Measurements from ENCODE around the gene TRMO.
"Not testable (repeated sequence)": the region's sequence is repeated elsewhere in the genome, so short reads cannot be mapped to it uniquely, and the experiment has no call there.

TRMO gene, protein sequence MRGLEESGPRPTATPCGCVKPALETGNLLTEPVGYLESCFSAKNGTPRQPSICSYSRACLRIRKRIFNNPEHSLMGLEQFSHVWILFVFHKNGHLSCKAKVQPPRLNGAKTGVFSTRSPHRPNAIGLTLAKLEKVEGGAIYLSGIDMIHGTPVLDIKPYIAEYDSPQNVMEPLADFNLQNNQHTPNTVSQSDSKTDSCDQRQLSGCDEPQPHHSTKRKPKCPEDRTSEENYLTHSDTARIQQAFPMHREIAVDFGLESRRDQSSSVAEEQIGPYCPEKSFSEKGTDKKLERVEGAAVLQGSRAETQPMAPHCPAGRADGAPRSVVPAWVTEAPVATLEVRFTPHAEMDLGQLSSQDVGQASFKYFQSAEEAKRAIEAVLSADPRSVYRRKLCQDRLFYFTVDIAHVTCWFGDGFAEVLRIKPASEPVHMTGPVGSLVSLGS

GRCh38 chr9:97921959-97922724 lies at the start of gene TRMO:
Gene TRMO, minus strand, starts transcription at chr9:97922500. Its CDS starts 7 bp downstream, at chr9:97922493.
- Mint-ChIP-seq H3K4me1 (peaks cover 55% of the 10 kb centered on the region), H3K9me3 (no peaks in the 10 kb centered on the region), H3K27me3 (no peaks in the 10 kb centered on the region), H3K4me3 (peak within 1 kb of the TSS; percentile 86), H3K36me3 (ENCODE audit: insufficient read depth) (peaks cover 24% of the 10 kb centered on the region), H3K27ac (ENCODE audit: low read depth) (peak within 1 kb of the TSS; percentile 99)
- ATAC-seq (replicated peaks; ENCODE audit: extremely low read depth, poor library complexity, severe bottlenecking) (peak; percentile 76), DNase-seq (ENCODE audit: low spot score in 2 of 2) (peak; percentile 97 to 98)

DNA sequence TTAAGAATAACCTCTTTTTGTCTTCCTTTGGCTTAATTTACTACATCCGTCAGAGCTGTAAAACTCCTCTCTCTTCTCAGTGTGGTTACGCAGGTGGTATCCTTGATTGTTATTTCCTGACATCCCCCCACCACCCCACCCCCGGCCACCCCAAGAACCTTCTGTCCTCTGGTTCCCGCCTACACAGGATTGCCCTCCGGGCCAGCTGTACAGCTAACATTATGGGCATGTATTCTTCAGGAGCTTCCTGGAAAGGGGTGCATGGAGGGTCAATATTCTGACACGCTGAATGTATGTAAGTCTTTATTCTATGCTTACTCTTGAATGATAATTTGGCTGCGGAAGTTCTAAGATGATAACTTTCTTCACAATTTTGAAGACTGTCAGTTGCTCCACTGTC lies 47.9 kb upstream of the TRMO start:
- H3K4me1 Mint-ChIP-seq = no peaks in the 10 kb centered on the region
- H3K9me3 Mint-ChIP-seq = no peaks in the 10 kb centered on the region
- peaks cover 37% of the 10 kb centered on the region for H3K27me3 Mint-ChIP-seq
- no peak overlapping the region for H3K27ac Mint-ChIP-seq (ENCODE audit: low read depth)
- H3K4me3 Mint-ChIP-seq = no peak overlapping the region
- peaks cover 1% of the 10 kb centered on the region for H3K36me3 Mint-ChIP-seq (ENCODE audit: insufficient read depth)
- ATAC-seq (replicated peaks; ENCODE audit: extremely low read depth, poor library complexity, severe bottlenecking) (no peak), DNase-seq (ENCODE audit: low spot score in 2 of 2) (no peak)

- H3K4me3 Mint-ChIP-seq = no peak overlapping the region
- DNase-seq (ENCODE audit: low spot score in 2 of 2) (no peak), ATAC-seq (replicated peaks; ENCODE audit: extremely low read depth, poor library complexity, severe bottlenecking) (no peak)
- no peak overlapping the region for H3K27ac Mint-ChIP-seq (ENCODE audit: low read depth)
- H3K27me3 Mint-ChIP-seq = peaks cover 36% of the 10 kb centered on the region
- no peaks in the 10 kb centered on the region for H3K9me3 Mint-ChIP-seq
- peaks cover 1% of the 10 kb centered on the region for H3K36me3 Mint-ChIP-seq (ENCODE audit: insufficient read depth)
- H3K4me1 Mint-ChIP-seq = no peaks in the 10 kb centered on the region
These were observed 46.7 kb upstream of the TRMO start for GRCh38 chr9:97969014-97969413.

- no peaks in the 10 kb centered on the region for H3K9me3 Mint-ChIP-seq
- no peak overlapping the region for H3K27ac Mint-ChIP-seq (ENCODE audit: low read depth)
- H3K4me1 Mint-ChIP-seq = no peaks in the 10 kb centered on the region
- no peak overlapping the region for H3K4me3 Mint-ChIP-seq
- DNase-seq (ENCODE audit: low spot score in 2 of 2) = no peak
- no peaks in the 10 kb centered on the region for H3K36me3 Mint-ChIP-seq (ENCODE audit: insufficient read depth)
- ATAC-seq (replicated peaks; ENCODE audit: extremely low read depth, poor library complexity, severe bottlenecking) = no peak
- H3K27me3 Mint-ChIP-seq = peaks cover 21% of the 10 kb centered on the region
These were observed 44.2 kb upstream of the TRMO start for GRCh38 chr9:97966493-97966892.

DNA sequence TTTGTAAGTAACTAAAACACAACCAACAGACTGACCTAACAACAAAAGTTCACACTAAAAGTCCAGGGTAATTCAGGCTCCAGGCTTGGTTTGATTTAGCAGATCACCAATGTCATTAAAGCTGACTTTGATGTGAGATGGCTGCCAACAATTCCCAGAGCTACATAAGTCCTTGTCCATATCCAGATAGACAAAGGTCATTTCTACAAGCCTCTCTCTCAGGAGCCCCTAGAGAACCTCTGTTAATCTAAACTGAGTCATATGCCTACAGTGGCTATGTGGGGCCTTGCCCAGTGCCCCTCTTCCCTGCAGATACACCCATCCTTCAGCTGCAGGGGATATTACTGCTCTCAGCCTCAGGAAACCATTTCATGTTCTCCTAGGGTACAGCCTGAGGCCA lies 42.6 kb upstream of the TRMO start:
- H3K9me3 Mint-ChIP-seq = no peaks in the 10 kb centered on the region
- ATAC-seq (replicated peaks; ENCODE audit: extremely low read depth, poor library complexity, severe bottlenecking) = no peak
- peaks cover 11% of the 10 kb centered on the region for H3K27me3 Mint-ChIP-seq
- H3K36me3 Mint-ChIP-seq (ENCODE audit: insufficient read depth) = no peaks in the 10 kb centered on the region
- DNase-seq (ENCODE audit: low spot score in 2 of 2) = no peak
- no peak overlapping the region for H3K27ac Mint-ChIP-seq (ENCODE audit: low read depth)
- H3K4me1 Mint-ChIP-seq = no peaks in the 10 kb centered on the region
- H3K4me3 Mint-ChIP-seq = no peak overlapping the region

- ATAC-seq (replicated peaks; ENCODE audit: extremely low read depth, poor library complexity, severe bottlenecking) (no peak), DNase-seq (ENCODE audit: low spot score in 2 of 2) (no peak)
- no peaks in the 10 kb centered on the region for H3K4me1 Mint-ChIP-seq
- H3K27ac Mint-ChIP-seq (ENCODE audit: low read depth) = no peak overlapping the region
- peaks cover 11% of the 10 kb centered on the region for H3K27me3 Mint-ChIP-seq
- H3K36me3 Mint-ChIP-seq (ENCODE audit: insufficient read depth) = no peaks in the 10 kb centered on the region
- H3K4me3 Mint-ChIP-seq = no peak overlapping the region
- H3K9me3 Mint-ChIP-seq = no peaks in the 10 kb centered on the region
These were observed 40.9 kb upstream of the TRMO start for GRCh38 chr9:97963232-97963631.

DNA sequence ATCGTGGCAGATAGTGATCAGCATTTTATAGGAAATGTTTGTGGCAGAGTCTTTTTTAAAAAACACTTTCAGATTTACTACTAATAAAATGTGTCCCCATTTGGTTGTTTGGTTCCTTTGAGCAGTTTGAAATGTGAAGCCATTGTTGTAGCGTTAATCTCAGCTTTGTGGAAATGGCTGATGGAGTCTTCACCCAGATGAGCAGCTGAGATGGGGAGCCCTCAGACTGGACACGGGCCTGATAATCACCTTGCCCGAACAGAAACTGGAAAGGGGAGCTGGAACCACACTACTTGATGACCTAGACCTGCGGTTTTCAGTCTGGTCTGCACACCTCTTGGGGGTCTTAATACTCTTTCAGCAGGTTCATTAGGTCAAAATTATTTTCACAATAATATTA lies 40.3 kb upstream of the TRMO start:
- ATAC-seq (replicated peaks; ENCODE audit: extremely low read depth, poor library complexity, severe bottlenecking) = no peak
- DNase-seq (ENCODE audit: low spot score in 2 of 2) = no peak
- no peaks in the 10 kb centered on the region for H3K36me3 Mint-ChIP-seq (ENCODE audit: insufficient read depth)
- peaks cover 11% of the 10 kb centered on the region for H3K27me3 Mint-ChIP-seq
- H3K9me3 Mint-ChIP-seq = no peaks in the 10 kb centered on the region
- no peaks in the 10 kb centered on the region for H3K4me1 Mint-ChIP-seq
- no peak overlapping the region for H3K4me3 Mint-ChIP-seq
- no peak overlapping the region for H3K27ac Mint-ChIP-seq (ENCODE audit: low read depth)

DNA sequence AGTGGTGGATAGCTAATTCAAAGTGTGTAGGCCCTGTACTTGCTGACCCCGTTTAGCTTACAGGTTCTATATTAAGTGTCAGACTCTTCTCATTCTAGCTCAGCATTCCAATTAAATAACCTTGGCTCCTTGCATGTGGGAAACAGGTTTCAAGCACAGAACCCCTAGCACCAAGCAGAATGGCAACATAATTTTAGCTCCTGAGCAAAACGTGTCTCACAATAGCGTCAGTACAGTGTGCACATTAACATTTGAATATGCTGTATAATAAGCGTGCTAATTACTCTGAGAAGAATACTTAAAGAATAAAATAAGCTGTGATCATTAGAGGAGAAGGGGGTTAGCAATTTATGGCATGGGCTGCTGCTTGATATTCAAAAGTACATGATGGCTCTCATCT lies 39.8 kb upstream of the TRMO start:
- peaks cover 11% of the 10 kb centered on the region for H3K27me3 Mint-ChIP-seq
- no peaks in the 10 kb centered on the region for H3K36me3 Mint-ChIP-seq (ENCODE audit: insufficient read depth)
- no peak overlapping the region for H3K27ac Mint-ChIP-seq (ENCODE audit: low read depth)
- H3K4me3 Mint-ChIP-seq = no peak overlapping the region
- ATAC-seq (replicated peaks; ENCODE audit: extremely low read depth, poor library complexity, severe bottlenecking) (no peak), DNase-seq (ENCODE audit: low spot score in 2 of 2) (no peak)
- H3K4me1 Mint-ChIP-seq = no peaks in the 10 kb centered on the region
- H3K9me3 Mint-ChIP-seq = no peaks in the 10 kb centered on the region

GRCh38 chr9:97961361-97961760 lies 39.1 kb upstream of the TRMO start:
- H3K27ac Mint-ChIP-seq (ENCODE audit: low read depth) = no peak overlapping the region
- no peak overlapping the region for H3K4me3 Mint-ChIP-seq
- H3K27me3 Mint-ChIP-seq = peaks cover 11% of the 10 kb centered on the region
- H3K36me3 Mint-ChIP-seq (ENCODE audit: insufficient read depth) = no peaks in the 10 kb centered on the region
- DNase-seq (ENCODE audit: low spot score in 2 of 2) (no peak), ATAC-seq (replicated peaks; ENCODE audit: extremely low read depth, poor library complexity, severe bottlenecking) (no peak)
- no peaks in the 10 kb centered on the region for H3K4me1 Mint-ChIP-seq
- no peaks in the 10 kb centered on the region for H3K9me3 Mint-ChIP-seq

GRCh38 chr9:97960678-97961328 lies 38.5 kb upstream of the TRMO start:
- not testable (repeated sequence) for H3K36me3 Mint-ChIP-seq (ENCODE audit: insufficient read depth); H3K9me3 Mint-ChIP-seq; DNase-seq (ENCODE audit: low spot score in 2 of 2); H3K27ac Mint-ChIP-seq (ENCODE audit: low read depth); H3K4me1 Mint-ChIP-seq; ATAC-seq (replicated peaks; ENCODE audit: extremely low read depth, poor library complexity, severe bottlenecking); H3K4me3 Mint-ChIP-seq
- peaks cover 11% of the 10 kb centered on the region for H3K27me3 Mint-ChIP-seq

- H3K4me1 Mint-ChIP-seq = no peaks in the 10 kb centered on the region
- DNase-seq (ENCODE audit: low spot score in 2 of 2) (no peak), ATAC-seq (replicated peaks; ENCODE audit: extremely low read depth, poor library complexity, severe bottlenecking) (no peak)
- H3K4me3 Mint-ChIP-seq = no peak overlapping the region
- H3K27ac Mint-ChIP-seq (ENCODE audit: low read depth) = no peak overlapping the region
- H3K9me3 Mint-ChIP-seq = no peaks in the 10 kb centered on the region
- H3K36me3 Mint-ChIP-seq (ENCODE audit: insufficient read depth) = no peaks in the 10 kb centered on the region
- peaks cover 9% of the 10 kb centered on the region for H3K27me3 Mint-ChIP-seq
These were observed 37.3 kb upstream of the TRMO start for GRCh38 chr9:97959585-97959984.

- Mint-ChIP-seq H3K27me3 (peaks cover 3% of the 10 kb centered on the region), H3K27ac (ENCODE audit: low read depth) (no peak overlapping the region), H3K36me3 (ENCODE audit: insufficient read depth) (no peaks in the 10 kb centered on the region), H3K4me1 (no peaks in the 10 kb centered on the region), H3K9me3 (no peaks in the 10 kb centered on the region), H3K4me3 (no peak overlapping the region)
- no peak for DNase-seq (ENCODE audit: low spot score in 2 of 2)
- ATAC-seq (replicated peaks; ENCODE audit: extremely low read depth, poor library complexity, severe bottlenecking) = no peak
These were observed 36.7 kb upstream of the TRMO start for GRCh38 chr9:97958812-97959511.

Data from central memory CD8-positive, alpha-beta T cell (primary cell).